ENCODE results near the gene RFLNA. TPM values are rescaled to one million over a fixed set of nuclear protein-coding genes. Genes with fewer than 3 reads are reported as not detected.

Gene RFLNA
- total RNA-seq, 1 experiment from 2014 or later: not detected

DNA sequence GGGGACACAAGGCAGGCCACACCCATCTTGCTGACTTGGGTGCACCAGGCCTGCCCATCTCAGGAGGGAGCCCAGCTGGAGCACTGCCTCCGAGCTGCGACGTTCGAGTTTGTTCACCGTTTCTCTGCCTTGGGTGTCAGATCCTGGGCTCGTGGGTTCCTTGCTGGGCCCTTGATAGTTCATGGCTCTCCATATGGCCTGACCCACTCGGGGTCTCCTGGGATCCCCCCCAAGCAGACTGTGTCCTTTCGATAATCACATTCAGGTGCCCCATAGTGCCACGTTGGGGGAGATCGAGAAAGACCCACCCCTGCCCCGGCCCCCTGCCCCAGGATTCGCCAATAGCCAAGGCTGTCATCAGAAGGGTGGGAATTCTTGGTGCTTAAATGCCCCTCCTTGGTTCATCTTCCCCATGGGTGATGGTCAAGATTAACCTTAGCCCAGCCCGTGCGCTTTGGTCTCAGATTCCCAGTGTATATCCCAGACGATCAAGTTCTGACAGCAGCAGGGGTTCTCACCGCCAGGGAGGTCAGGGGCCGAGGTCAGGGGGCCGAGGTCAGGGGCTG is 7.4 kb downstream of the RFLNA start:
- Mint-ChIP-seq H3K4me1 (ENCODE audit: insufficient read depth, unreplicated experiment) (no peaks in the 10 kb centered on the region), H3K36me3 (ENCODE audit: insufficient read depth, unreplicated experiment) (no peaks in the 10 kb centered on the region), H3K4me3 (ENCODE audit: unreplicated experiment) (no peak overlapping the region), H3K9me3 (ENCODE audit: unreplicated experiment) (no peaks in the 10 kb centered on the region), H3K27me3 (ENCODE audit: insufficient read depth, unreplicated experiment) (peaks cover 41% of the 10 kb centered on the region), H3K27ac (ENCODE audit: low read depth, unreplicated experiment) (no peak overlapping the region)
- DNase-seq (ENCODE audit: unreplicated experiment): no peak
- TF ChIP-seq, protein P1, sequence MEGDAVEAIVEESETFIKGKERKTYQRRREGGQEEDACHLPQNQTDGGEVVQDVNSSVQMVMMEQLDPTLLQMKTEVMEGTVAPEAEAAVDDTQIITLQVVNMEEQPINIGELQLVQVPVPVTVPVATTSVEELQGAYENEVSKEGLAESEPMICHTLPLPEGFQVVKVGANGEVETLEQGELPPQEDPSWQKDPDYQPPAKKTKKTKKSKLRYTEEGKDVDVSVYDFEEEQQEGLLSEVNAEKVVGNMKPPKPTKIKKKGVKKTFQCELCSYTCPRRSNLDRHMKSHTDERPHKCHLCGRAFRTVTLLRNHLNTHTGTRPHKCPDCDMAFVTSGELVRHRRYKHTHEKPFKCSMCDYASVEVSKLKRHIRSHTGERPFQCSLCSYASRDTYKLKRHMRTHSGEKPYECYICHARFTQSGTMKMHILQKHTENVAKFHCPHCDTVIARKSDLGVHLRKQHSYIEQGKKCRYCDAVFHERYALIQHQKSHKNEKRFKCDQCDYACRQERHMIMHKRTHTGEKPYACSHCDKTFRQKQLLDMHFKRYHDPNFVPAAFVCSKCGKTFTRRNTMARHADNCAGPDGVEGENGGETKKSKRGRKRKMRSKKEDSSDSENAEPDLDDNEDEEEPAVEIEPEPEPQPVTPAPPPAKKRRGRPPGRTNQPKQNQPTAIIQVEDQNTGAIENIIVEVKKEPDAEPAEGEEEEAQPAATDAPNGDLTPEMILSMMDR (IDR thresholded peaks at IDR 0.05; ENCODE audit: unreplicated experiment): no peak
- intact Hi-C loops (cut with micrococcal nuclease): no loop called here
- BruUV-seq (replicated peaks): no TSS peak
- ChIA-PET POLR2A (no interaction called here), CTCF (interaction anchor here (0.6 kb wide), 1 partner anchor 938 kb away, joined by 3 read pairs; no protein-coding TSS in a partner anchor)

DNA sequence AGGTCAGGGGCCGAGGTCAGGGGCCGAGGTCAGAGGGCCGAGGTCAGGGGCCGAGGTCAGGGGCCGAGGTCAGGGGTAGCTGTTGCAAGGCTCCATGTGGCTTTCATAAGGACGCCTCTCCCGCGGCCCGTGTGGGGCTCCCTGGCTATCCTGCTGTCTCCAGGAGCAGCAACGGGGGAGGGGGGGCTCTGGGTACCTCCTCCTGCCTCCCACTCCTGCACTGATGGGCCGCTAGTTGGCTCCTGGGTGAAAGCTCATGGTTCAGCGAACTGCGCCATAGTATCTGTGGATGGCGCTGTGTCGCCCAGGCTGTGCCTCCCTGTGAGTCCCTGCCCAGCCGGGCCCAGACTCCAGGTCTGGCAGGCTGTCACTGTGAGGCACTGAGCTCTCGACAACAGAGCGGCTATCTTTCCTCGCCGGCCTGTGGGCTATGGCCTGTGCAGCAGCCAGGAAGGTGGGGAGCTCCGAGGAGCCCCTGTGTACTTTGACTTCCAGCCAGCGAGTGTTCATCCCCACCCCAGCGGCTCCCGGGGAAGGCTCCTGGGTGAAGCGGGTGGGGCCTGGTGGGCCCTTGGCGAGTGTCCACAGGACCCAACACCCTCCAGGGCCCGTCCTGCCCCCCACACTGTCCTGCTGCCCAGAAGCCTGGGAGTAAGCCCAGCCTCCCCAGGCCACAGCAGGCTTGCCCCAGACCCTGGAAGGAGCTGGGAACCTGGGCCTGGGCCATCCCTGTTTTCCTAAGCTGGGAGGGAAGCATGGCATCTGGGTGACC is 8.1 kb downstream of the RFLNA start:
- H3K27ac Mint-ChIP-seq (ENCODE audit: low read depth, unreplicated experiment): no peak overlapping the region
- no TSS peak for BruUV-seq (replicated peaks)

DNA sequence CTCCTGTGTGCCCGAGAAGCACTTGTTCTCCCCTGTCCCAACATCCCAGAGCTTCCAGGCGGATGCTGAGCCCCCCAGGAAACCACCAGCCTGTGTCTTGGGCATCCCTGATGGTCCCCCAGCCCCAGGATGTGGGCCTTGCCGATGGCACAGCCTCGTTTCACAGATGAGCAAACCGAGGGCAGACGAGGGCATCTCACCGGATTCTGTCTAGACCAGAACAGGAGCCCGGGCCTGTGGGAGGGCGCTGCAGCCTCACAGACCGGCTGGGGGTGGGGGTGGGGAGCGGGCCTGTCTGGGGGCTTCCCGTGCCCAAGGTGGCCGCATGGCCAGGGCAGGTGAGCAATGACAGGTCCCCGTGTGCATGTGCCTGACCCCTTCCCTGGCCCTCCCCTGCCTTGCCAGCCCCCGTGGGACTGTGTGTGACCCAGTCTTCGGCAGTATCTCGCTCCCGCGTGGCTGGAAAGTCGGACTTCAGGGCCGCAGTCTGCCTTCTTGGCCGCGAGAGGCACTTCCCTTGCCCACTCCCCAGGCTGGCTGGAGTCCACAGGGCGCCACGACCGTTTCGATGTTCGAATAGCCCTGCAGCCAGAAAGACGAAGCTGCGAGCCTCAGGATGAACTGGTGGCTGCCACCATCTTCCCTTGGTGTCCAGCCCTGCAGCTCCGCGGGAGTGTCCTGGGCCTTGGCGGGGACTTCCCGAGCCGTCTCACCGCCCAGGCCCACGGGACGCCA is 8.9 kb downstream of the RFLNA start:
- ChIA-PET POLR2A (no interaction called here), CTCF (interaction anchor here (0.7 kb wide), 2 partner anchors 18 to 606 kb away, joined by 3 read pairs; no protein-coding TSS in a partner anchor)
- Mint-ChIP-seq H3K36me3 (ENCODE audit: insufficient read depth, unreplicated experiment) (no peaks in the 10 kb centered on the region), H3K9me3 (ENCODE audit: unreplicated experiment) (no peaks in the 10 kb centered on the region), H3K27ac (ENCODE audit: low read depth, unreplicated experiment) (no peak overlapping the region), H3K4me3 (ENCODE audit: unreplicated experiment) (no peak overlapping the region), H3K4me1 (ENCODE audit: insufficient read depth, unreplicated experiment) (no peaks in the 10 kb centered on the region), H3K27me3 (ENCODE audit: insufficient read depth, unreplicated experiment) (peaks cover 27% of the 10 kb centered on the region)
- TF ChIP-seq, protein P1 (IDR thresholded peaks at IDR 0.05; ENCODE audit: unreplicated experiment): no peak
- BruUV-seq (replicated peaks): no TSS peak
- intact Hi-C loops (cut with micrococcal nuclease): no loop called here
- no peak for DNase-seq (ENCODE audit: unreplicated experiment)

More for the DNA sequence above, 8.1 kb downstream of the RFLNA start:
- TF ChIP-seq, protein P1 (IDR thresholded peaks at IDR 0.05; ENCODE audit: unreplicated experiment): no peak
- Mint-ChIP-seq H3K4me1 (ENCODE audit: insufficient read depth, unreplicated experiment) (no peaks in the 10 kb centered on the region), H3K4me3 (ENCODE audit: unreplicated experiment) (no peak overlapping the region), H3K9me3 (ENCODE audit: unreplicated experiment) (no peaks in the 10 kb centered on the region), H3K36me3 (ENCODE audit: insufficient read depth, unreplicated experiment) (no peaks in the 10 kb centered on the region), H3K27me3 (ENCODE audit: insufficient read depth, unreplicated experiment) (peaks cover 34% of the 10 kb centered on the region)
- no peak for DNase-seq (ENCODE audit: unreplicated experiment)
- ChIA-PET CTCF (interaction anchor here (0.6 to 0.7 kb wide), 2 partner anchors 19 to 937 kb away, joined by 3 read pairs; no protein-coding TSS in a partner anchor), POLR2A (no interaction called here)
- intact Hi-C loops (cut with micrococcal nuclease): no loop called here

- Mint-ChIP-seq H3K36me3 (ENCODE audit: insufficient read depth, unreplicated experiment) (no peaks in the 10 kb centered on the region), H3K27ac (ENCODE audit: low read depth, unreplicated experiment) (no peak overlapping the region), H3K9me3 (ENCODE audit: unreplicated experiment) (no peaks in the 10 kb centered on the region), H3K27me3 (ENCODE audit: insufficient read depth, unreplicated experiment) (peaks cover 22% of the 10 kb centered on the region), H3K4me1 (ENCODE audit: insufficient read depth, unreplicated experiment) (no peaks in the 10 kb centered on the region), H3K4me3 (ENCODE audit: unreplicated experiment) (no peak overlapping the region)
- TF ChIP-seq, protein P1 (IDR thresholded peaks at IDR 0.05; ENCODE audit: unreplicated experiment): no peak
- ChIA-PET POLR2A (no interaction called here), CTCF (interaction anchor here (0.7 kb wide), 2 partner anchors 259 to 606 kb away, joined by 3 read pairs; no protein-coding TSS in a partner anchor)
- DNase-seq (ENCODE audit: unreplicated experiment): no peak
- intact Hi-C loops (cut with micrococcal nuclease): no loop called here
- no TSS peak for BruUV-seq (replicated peaks)
These were observed 9.5 kb downstream of the RFLNA start for GRCh38 chr12:124304314-124304790.

Measured in MCF 10A (cell line).